ENCODE results near the gene GMIP.
"Not testable (repeated sequence)": the region's sequence is repeated elsewhere in the genome, so short reads cannot be mapped to it uniquely, and the experiment has no call there.

DNA sequence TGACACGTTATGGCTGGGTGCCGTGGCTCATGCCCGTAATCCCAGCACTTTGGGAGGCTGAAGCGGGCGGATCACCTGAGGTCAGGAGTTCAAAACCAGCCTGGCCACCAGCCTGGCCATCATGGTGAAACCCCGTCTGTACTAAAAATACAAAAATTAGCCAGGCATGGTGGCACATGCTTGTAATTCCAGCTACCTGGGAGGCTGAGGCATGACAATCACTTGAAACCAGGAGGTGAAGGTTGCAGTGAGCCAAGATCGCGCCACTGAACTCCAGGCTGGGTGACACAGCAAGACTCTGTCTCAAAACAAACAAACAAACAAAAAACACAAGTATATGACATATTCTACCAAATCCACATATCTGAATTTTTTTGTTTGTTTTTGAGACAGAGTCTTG lies 36.8 kb downstream of the GMIP start:
- TF ChIP-seq, protein P1, sequence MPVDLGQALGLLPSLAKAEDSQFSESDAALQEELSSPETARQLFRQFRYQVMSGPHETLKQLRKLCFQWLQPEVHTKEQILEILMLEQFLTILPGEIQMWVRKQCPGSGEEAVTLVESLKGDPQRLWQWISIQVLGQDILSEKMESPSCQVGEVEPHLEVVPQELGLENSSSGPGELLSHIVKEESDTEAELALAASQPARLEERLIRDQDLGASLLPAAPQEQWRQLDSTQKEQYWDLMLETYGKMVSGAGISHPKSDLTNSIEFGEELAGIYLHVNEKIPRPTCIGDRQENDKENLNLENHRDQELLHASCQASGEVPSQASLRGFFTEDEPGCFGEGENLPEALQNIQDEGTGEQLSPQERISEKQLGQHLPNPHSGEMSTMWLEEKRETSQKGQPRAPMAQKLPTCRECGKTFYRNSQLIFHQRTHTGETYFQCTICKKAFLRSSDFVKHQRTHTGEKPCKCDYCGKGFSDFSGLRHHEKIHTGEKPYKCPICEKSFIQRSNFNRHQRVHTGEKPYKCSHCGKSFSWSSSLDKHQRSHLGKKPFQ (CRISPR knock-in tag; IDR thresholded peaks at IDR 0.05; ENCODE audit: insufficient replicate concordance): not testable (repeated sequence)
- not testable (repeated sequence) for TF ChIP-seq GTF3A (CRISPR knock-in tag; conservative IDR thresholded peaks at IDR 0.05); ETV6 (CRISPR knock-in tag; conservative IDR thresholded peaks at IDR 0.05); NR1H2 (CRISPR knock-in tag; IDR thresholded peaks at IDR 0.05; ENCODE audit: borderline replicate concordance, low read depth)
- TF ChIP-seq, protein P2, sequence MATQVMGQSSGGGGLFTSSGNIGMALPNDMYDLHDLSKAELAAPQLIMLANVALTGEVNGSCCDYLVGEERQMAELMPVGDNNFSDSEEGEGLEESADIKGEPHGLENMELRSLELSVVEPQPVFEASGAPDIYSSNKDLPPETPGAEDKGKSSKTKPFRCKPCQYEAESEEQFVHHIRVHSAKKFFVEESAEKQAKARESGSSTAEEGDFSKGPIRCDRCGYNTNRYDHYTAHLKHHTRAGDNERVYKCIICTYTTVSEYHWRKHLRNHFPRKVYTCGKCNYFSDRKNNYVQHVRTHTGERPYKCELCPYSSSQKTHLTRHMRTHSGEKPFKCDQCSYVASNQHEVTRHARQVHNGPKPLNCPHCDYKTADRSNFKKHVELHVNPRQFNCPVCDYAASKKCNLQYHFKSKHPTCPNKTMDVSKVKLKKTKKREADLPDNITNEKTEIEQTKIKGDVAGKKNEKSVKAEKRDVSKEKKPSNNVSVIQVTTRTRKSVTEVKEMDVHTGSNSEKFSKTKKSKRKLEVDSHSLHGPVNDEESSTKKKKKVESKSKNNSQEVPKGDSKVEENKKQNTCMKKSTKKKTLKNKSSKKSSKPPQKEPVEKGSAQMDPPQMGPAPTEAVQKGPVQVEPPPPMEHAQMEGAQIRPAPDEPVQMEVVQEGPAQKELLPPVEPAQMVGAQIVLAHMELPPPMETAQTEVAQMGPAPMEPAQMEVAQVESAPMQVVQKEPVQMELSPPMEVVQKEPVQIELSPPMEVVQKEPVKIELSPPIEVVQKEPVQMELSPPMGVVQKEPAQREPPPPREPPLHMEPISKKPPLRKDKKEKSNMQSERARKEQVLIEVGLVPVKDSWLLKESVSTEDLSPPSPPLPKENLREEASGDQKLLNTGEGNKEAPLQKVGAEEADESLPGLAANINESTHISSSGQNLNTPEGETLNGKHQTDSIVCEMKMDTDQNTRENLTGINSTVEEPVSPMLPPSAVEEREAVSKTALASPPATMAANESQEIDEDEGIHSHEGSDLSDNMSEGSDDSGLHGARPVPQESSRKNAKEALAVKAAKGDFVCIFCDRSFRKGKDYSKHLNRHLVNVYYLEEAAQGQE (IDR thresholded peaks at IDR 0.05; ENCODE audit: borderline replicate concordance in 1 of 2, low read depth in 1 of 2, low read length in 2 of 2): not testable (repeated sequence)

Measured in HepG2 (cell line).